K562 (cell line): ENCODE measurements around the gene PHLDB1. TPM values are rescaled to one million over a fixed set of nuclear protein-coding genes. Genes with fewer than 3 reads are reported as not detected.

Source experiments
- ATAC-seq: fragments of 200-7000 bp; cut with Tn5 transposase; 3 replicates; pipeline ENCODE4 v1.9.1; 2020; ENCODE audit warnings: moderate library complexity
- BruUV-seq: library from RNA; stranded (reverse); fragments of 400-500 nt; replicated peaks from 2 replicates; lab custom pipeline; 2021; lab: Mats Ljungman, UMichigan
- CTCF ChIA-PET: fragments of 300-600 bp; formaldehyde crosslinking; extraction: SDS; loops from one replicate; lab custom pipeline; 2021; ENCODE audit warnings: low intra/inter-chr PET ratio; lab: Yijun Ruan, JAX
- POLR2A ChIA-PET: fragments of 300-600, 350-650 bp; sonication (Branson Sonifier 250); formaldehyde crosslinking; extraction: SDS; loops from one replicate; lab custom pipeline; 2021; ENCODE audit warnings: antibody characterized with exemption, inconsistent platforms; lab: Yijun Ruan, JAX
- DNase-seq, 4 experiments: peaks; one replicate each; pipeline versions ENCODE4 v3.0.0 to v3.0.0-alpha.2; 2011 to 2018; ENCODE audit warnings: low spot score in 3 of 4, mixed read lengths in 3 of 4; ENCODE audit errors: extremely low read depth in 1 of 4
- FAIRE-seq: peaks from 2 replicates; lab custom pipeline; 2011; peaks lifted over from hg19 to GRCh38; lab: Jason Lieb, UNC
- H2AFZ ChIP-seq: 2 replicates; pipeline ENCODE4 v1.6.0; 2011; ENCODE audit warnings: low read depth, low read length, control low read depth, inconsistent platforms
- H3K27ac ChIP-seq: fragments of 200-600 bp; 3 replicates; pipeline ENCODE4 v1.8.0; 2011; ENCODE audit warnings: low read depth, mild to moderate bottlenecking, control low read depth, inconsistent platforms, low read length, moderate library complexity, mixed read lengths; ENCODE audit errors: extremely low read depth
- H3K27me3 ChIP-seq, 2 experiments: fragments of 300-600 bp in 1 of 2; 2 replicates in 1 of 2; 3 replicates in 1 of 2; pipeline versions ENCODE4 v1.6.0 to v1.8.0; 2011; ENCODE audit warnings: inconsistent platforms in 2 of 2, low read length in 2 of 2, mild to moderate bottlenecking in 1 of 2, mixed read lengths in 1 of 2, moderate library complexity in 1 of 2; ENCODE audit not compliant: control insufficient read depth in 2 of 2, insufficient read depth in 2 of 2
- H3K36me3 ChIP-seq: fragments of 300-600 bp; 3 replicates; pipeline ENCODE4 v1.8.0; 2011; ENCODE audit warnings: mild to moderate bottlenecking, low read length, inconsistent platforms; ENCODE audit not compliant: control insufficient read depth, insufficient read depth
- H3K4me1 ChIP-seq, 2 experiments: fragments of 200-600 bp in 1 of 2; replicated peaks in 1 of 2; 2 replicates in 1 of 2; 3 replicates in 1 of 2; pipeline versions ENCODE4 v1.5.1 to v1.8.0; 2011; ENCODE audit warnings: inconsistent platforms in 2 of 2, low read length in 2 of 2, mild to moderate bottlenecking in 1 of 2, mixed read lengths in 1 of 2, moderate library complexity in 1 of 2; ENCODE audit not compliant: control insufficient read depth in 2 of 2, insufficient read depth in 2 of 2
- H3K4me2 ChIP-seq: 2 replicates; pipeline ENCODE4 v1.6.1; 2011; ENCODE audit warnings: low read length, control low read depth, inconsistent platforms, mixed read lengths; ENCODE audit not compliant: insufficient read depth
- H3K4me3 ChIP-seq: fragments of 200-600 bp; sonication (generic), shearing (Covaris generic); 2 replicates; pipeline ENCODE4 v1.5.1; 2016; ENCODE audit warnings: control low read depth, inconsistent platforms
- H3K79me2 ChIP-seq: fragments of 200-600 bp; 3 replicates; pipeline ENCODE4 v1.8.0; 2011; ENCODE audit warnings: low read length, inconsistent platforms; ENCODE audit not compliant: control insufficient read depth, insufficient read depth
- H3K9ac ChIP-seq, 2 experiments: 2 replicates each; pipeline versions ENCODE4 v1.6.0 to v1.6.1; 2011; ENCODE audit warnings: low read depth in 2 of 2, low read length in 2 of 2, control low read depth in 1 of 2, inconsistent platforms in 1 of 2, mild to moderate bottlenecking in 1 of 2, mixed read lengths in 1 of 2; ENCODE audit not compliant: insufficient read depth in 1 of 2
- H3K9me1 ChIP-seq: one replicate; pipeline ENCODE4 v1.6.0; 2011; ENCODE audit warnings: inconsistent platforms, mild to moderate bottlenecking, low read length, moderate library complexity; ENCODE audit not compliant: control insufficient read depth, insufficient read depth
- H3K9me3 ChIP-seq: replicated peaks from 2 replicates; pipeline ENCODE4 v1.5.1; 2011; ENCODE audit warnings: low read depth, low read length, inconsistent platforms; ENCODE audit not compliant: control insufficient read depth, insufficient read depth
- H4K20me1 ChIP-seq: replicated peaks from 2 replicates; pipeline ENCODE4 v1.6.1; 2011; ENCODE audit warnings: low read length, inconsistent platforms, mixed read lengths; ENCODE audit not compliant: control insufficient read depth, insufficient read depth
- DACH1 ChIP-seq: fragments of 450-650 bp; IDR thresholded peaks from 2 replicates; pipeline ENCODE4 v1.6.1; 2018; ENCODE audit not compliant: partially characterized antibody
- KDM4B ChIP-seq, 2 experiments: fragments of 450-650 bp in 1 of 2; sonication (generic) in 1 of 2; IDR thresholded peaks; 2 replicates each; pipeline ENCODE4 v1.6.1; 2016 to 2017; ENCODE audit warnings: borderline replicate concordance in 2 of 2, antibody characterized with exemption in 1 of 2, low read depth in 1 of 2, mild to moderate bottlenecking in 1 of 2
- NFE2L1 ChIP-seq: fragments of 450-650 bp; IDR thresholded peaks from 2 replicates; pipeline ENCODE4 v1.6.1; 2016; ENCODE audit warnings: missing genetic modification characterization, low read depth, mild to moderate bottlenecking, missing compliant biosample characterization, moderate library complexity, borderline replicate concordance
- SMARCB1 ChIP-seq: IDR thresholded peaks from 2 replicates; pipeline ENCODE4 v1.6.1; 2011; ENCODE audit warnings: improper control_type of control experiment, low read depth; ENCODE audit not compliant: insufficient read length
- SRF ChIP-seq, 2 experiments: fragments of 250-450, 450-650 bp in 1 of 2; sonication (Bioruptor Pico) in 1 of 2; sonication (generic) in 1 of 2; formaldehyde crosslinking; IDR thresholded peaks; 2 replicates each; pipeline versions ENCODE4 v1.5.0 to v1.5.1; 2020 to 2022; ENCODE audit warnings: mild to moderate bottlenecking in 1 of 2, missing genetic modification reagents in 1 of 2
- ZNF324 ChIP-seq: fragments of 250-450 bp; sonication (Bioruptor Pico); IDR thresholded peaks from 2 replicates; pipeline ENCODE4 v1.4.0; 2020; ENCODE audit warnings: mild to moderate bottlenecking
- WGBS: fragments of 100-300 bp; shearing (Covaris generic); methylation state at CpG from one replicate; pipeline ENCODE4 v1.1.6; 2016; ENCODE audit warnings: low coverage, mixed read lengths; ENCODE audit not compliant: insufficient coverage; ENCODE audit errors: missing lambda C conversion rate; 5-methylcytosine and 5-hydroxymethylcytosine counted together
- in situ Hi-C: fragments of 300-500 bp; cut with MboI; formaldehyde crosslinking; loops from 4 replicates; pipeline ENCODE4 v1.15.0; 2018; ENCODE audit warnings: inconsistent platforms, mixed read lengths
- intact Hi-C: fragments of 100-400 bp; cut with micrococcal nuclease; formaldehyde crosslinking; loops from 2 replicates; pipeline ENCODE4 v1.14.2; 2022
- polyA plus RNA-seq, 8 experiments: library from polyadenylated mRNA; depleted of rRNA in 4 of 8; stranded (reverse) in 5 of 8; unstranded in 3 of 8; fragments of >200 nt; fragmentation: Nextera tagmentation in 2 of 8; fragmentation: Illumina TruSeq in 1 of 8; extraction: Ambion mirVana in 2 of 8; extraction: Trizol in 1 of 8; gene quantifications; 2 replicates each; pipeline versions ENCODE4 v1.2.1 to v1.2.3, GENCODE V29; 2011 to 2014; ENCODE audit warnings: inconsistent platforms in 1 of 8, missing spikeins in 1 of 8
- total RNA-seq, 7 experiments: library from RNA; depleted of rRNA in 6 of 7; stranded (reverse); fragments of >200 nt in 6 of 7; fragmentation: Illumina TruSeq in 2 of 7; extraction: Trizol in 2 of 7; gene quantifications; 2 replicates each; pipeline versions ENCODE4 v1.2.1 to v1.2.3, GENCODE V29; 2011 to 2021; ENCODE audit warnings: low replicate concordance in 1 of 7

The PHLDB1 gene
- total and polyA plus RNA-seq, 9 of the 15 experiments (the other 6 are each of a cell fraction or from before 2014, with no cell fraction given): 2.0 to 28.7 (median 16.2) TPM

GRCh38 chr11:118606844-118607228, 579 bp upstream of the PHLDB1 start:
- BruUV-seq: no TSS peak
- no peaks in the 10 kb centered on the region for H3K9me1 ChIP-seq
- ChIA-PET POLR2A (interaction anchor here (0.7 to 2.6 kb wide), 6 partner anchors 13 to 714 kb away, joined by 3 to 20 read pairs (median 4); no protein-coding TSS in a partner anchor), CTCF (no interaction called here)
- H3K36me3 ChIP-seq: peaks cover 9% of the 10 kb centered on the region
- H4K20me1 ChIP-seq: 0 out of 2 replicates have a peak, but pooled peaks cover 3% of the 10 kb centered on the region
- H3K27ac ChIP-seq: no peak overlapping the region
- intact Hi-C loops (no loop called here), in situ Hi-C loops (no loop called here)
- 63% methylated on average over 6 of the region's 7 CpGs for WGBS
- no peak overlapping the region; a peak in 1 of 4 replicates for H3K9ac ChIP-seq
- H3K4me3 ChIP-seq: no peak overlapping the region
- H3K4me1 ChIP-seq: peaks cover 54 to 67% of the 10 kb centered on the region in 2 experiments
- ATAC-seq (no peak), DNase-seq (no peak), FAIRE-seq (no peak)
- no peaks in the 10 kb centered on the region for H3K27me3 ChIP-seq
- peaks cover 10% of the 10 kb centered on the region; the same call in 2 of the 3 replicates for H3K79me2 ChIP-seq
- no peaks in the 10 kb centered on the region for H3K9me3 ChIP-seq
- H2AFZ ChIP-seq: peak overlapping the region; percentile 26; the same call in 1 of the 2 replicates
- TF ChIP-seq ZNF324 (CRISPR knock-in tag) (no peak), SMARCB1 (no peak), DACH1 (no peak), SRF (CRISPR knock-in tag; IDR thresholded peaks at IDR 0.05) (no peak), NFE2L1 (tag) (no peak), KDM4B (IDR thresholded peaks at IDR 0.05; ENCODE audit: borderline replicate concordance in 2 of 2, low read depth in 1 of 2) (no peak)
- TF ChIP-seq, all 486 proteins: peak for 0
- no peak overlapping the region for H3K4me2 ChIP-seq
